Measurements from ENCODE around the gene GRIK4.

The GRIK4 gene

DNA sequence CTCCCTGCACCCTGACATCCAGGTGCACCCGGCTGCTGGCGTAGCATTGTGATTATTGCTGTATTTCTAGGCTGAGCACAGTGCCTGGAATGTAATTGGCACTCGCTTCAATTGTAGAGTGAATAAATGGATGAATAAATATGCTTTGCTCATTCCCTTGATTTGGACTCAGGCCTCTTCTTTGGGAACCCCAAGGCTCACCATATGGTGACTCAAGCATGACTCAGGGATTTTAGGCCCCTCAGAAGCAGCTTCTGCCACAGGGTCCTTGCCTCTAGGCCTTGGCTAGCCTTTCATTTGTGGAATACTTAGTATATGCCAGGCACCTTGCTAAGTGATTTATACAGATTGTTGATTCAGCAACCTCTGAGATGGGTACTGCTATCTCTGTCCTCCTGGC, 78.9 kb downstream of the GRIK4 start:
- H3K27ac Mint-ChIP-seq, result no peak overlapping the region
- DNase-seq (no peak), ATAC-seq (replicated peaks) (no peak)
- H3K4me1 Mint-ChIP-seq (ENCODE audit: low read depth in 2 of 2), result no peaks in the 10 kb centered on the region
- H3K27me3 Mint-ChIP-seq, result peaks cover 41 to 62% of the 10 kb centered on the region in 2 donors
- H3K4me3 Mint-ChIP-seq, result no peak overlapping the region
- H3K9me3 Mint-ChIP-seq, result no peaks in the 10 kb centered on the region
- H3K36me3 Mint-ChIP-seq (ENCODE audit: insufficient read depth), result no peaks in the 10 kb centered on the region

DNA sequence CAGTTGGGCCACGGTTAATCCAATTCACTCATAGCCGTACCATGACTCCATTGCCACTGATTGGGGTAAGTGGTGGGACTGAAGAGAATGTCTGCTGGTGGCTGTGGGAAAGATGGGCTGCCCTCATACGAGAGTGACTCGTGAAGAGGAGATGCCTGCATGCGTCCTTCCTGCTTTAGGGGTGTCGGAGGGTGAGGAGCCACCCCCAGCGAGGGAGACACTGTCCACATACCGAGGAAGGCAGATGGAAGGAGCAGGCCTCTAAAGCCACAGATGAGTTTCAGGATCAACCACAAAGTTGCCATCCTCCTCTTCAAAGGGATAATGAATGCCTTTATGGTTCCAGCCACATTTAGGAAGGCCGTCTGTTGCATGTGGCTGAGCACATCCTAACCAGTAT, 83.2 kb downstream of the GRIK4 start:
- no peaks in the 10 kb centered on the region for H3K4me1 Mint-ChIP-seq (ENCODE audit: low read depth in 2 of 2)
- ATAC-seq (replicated peaks), result no peak
- no peak overlapping the region for H3K4me3 Mint-ChIP-seq
- no peaks in the 10 kb centered on the region for H3K36me3 Mint-ChIP-seq (ENCODE audit: insufficient read depth)
- DNase-seq, result no peak
- H3K9me3 Mint-ChIP-seq, result no peaks in the 10 kb centered on the region
- H3K27me3 Mint-ChIP-seq, result peaks cover 25 to 57% of the 10 kb centered on the region in 2 donors
- H3K27ac Mint-ChIP-seq, result no peak overlapping the region

DNA sequence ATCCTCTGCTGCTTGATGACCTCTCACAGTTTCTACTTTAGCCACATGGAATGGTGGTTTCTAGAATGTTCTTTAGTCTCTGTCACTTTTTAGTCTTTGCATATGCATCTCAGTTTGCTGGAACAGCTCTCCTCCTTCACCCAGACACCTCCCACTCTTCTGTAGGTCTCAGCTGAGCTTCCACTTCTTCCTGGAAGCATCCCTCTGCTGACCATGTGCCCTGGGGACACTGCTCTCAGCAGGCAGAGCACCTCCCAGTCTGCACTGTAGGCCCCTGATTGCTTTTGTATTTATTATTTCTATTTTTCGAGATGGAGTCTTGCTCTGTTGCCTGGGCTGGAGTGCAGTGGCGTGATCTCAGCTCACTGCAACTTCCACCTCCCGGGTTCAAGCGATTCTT, 84.0 kb downstream of the GRIK4 start:
- DNase-seq, result no peak
- Mint-ChIP-seq H3K4me3 (no peak overlapping the region), H3K9me3 (no peaks in the 10 kb centered on the region), H3K4me1 (ENCODE audit: low read depth in 2 of 2) (no peaks in the 10 kb centered on the region), H3K27ac (no peak overlapping the region), H3K27me3 (peaks cover 25 to 58% of the 10 kb centered on the region in 2 donors), H3K36me3 (ENCODE audit: insufficient read depth) (no peaks in the 10 kb centered on the region)
- ATAC-seq (replicated peaks), result no peak

DNA sequence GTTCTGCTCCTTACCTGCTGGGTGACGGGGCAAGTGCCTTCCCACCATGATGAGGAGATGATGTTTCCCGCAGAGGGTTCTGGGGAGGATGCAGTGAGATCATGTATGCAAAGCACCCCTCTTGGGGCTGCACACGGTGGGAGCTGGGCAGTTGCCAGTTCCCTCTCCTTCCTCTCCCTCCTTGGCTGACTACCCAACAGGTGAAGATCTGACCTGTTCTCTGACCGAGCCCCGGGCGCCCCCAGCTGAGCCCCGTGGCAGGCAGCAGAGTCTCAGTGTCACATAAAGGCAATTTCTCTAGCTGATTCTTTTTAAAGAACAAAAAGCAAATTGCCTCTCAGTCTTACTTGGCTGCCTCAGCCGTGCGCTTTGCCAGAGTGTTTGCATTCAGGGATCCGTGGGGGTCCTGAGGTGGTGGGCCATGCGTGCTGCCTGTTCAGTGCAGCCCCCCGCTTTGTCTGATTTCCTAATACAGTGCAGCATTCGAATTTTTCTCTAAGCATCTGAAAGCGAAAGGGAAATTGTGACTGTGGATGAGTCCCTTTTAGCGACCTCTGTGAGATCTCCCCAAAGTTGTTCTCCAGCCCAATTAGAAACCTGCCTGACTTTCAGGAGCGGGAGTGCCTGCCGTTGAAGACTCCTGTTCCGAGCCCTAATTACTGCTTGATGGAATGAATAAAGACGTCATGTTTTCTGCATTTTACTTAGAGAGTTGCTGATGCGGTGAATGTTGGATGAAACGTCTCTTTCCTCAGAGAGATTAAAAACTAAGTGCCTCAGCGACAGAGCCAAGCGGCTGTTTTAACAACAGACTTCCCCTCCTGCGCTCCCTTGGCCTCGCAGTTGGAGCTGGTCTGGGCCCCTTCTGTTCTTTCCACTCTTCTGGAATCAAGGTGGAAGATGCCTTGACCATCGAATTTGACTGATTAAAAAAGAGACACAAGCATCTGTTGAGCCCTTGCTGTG, 86.0 kb downstream of the GRIK4 start:
- Mint-ChIP-seq H3K9me3 (no peaks in the 10 kb centered on the region), H3K27me3 (peaks cover 25 to 69% of the 10 kb centered on the region in 2 donors), H3K4me3 (no peak overlapping the region), H3K27ac (no peak overlapping the region), H3K36me3 (ENCODE audit: insufficient read depth) (no peaks in the 10 kb centered on the region), H3K4me1 (ENCODE audit: low read depth in 2 of 2) (no peaks in the 10 kb centered on the region)
- ATAC-seq (replicated peaks), result no peak
- DNase-seq, result no peak

DNA sequence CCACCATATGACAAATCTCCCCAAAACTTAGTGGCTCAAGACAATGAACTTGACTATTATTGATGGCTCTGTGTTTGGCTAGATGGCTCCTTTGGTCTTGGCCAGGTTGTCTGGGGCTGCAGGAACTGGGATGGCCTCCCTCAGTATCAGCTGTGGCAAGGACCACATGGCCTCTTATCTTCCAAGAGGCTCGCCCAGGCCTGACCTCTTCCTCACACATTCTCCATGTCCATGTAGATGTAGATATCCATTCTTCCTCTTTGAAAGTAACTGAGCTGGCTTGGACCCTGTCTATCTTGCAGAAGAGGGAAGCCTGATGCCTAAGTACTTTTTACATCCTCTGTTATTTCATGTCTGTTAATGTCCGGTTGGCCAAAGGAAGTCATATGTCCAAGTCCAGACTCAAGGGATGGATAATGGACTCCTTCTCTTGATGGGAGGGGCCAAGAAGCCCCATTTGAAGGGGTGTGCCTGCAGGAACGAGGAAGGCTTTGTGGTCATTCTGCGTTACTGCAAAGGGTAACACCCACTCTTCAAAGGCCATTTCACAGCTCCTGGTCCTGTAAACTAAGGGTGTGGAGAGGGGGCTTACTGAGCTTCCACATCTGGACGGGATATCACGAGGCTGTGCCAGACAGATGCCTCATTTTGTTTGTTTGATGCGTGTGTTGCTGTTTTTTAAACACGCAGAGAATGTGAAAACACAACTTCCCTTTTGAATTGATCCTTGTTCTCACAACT, 87.1 kb downstream of the GRIK4 start:
- Mint-ChIP-seq H3K9me3 (no peaks in the 10 kb centered on the region), H3K4me1 (ENCODE audit: low read depth in 2 of 2) (no peaks in the 10 kb centered on the region), H3K4me3 (no peak overlapping the region), H3K36me3 (ENCODE audit: insufficient read depth) (no peaks in the 10 kb centered on the region), H3K27ac (no peak overlapping the region), H3K27me3 (peaks cover 22 to 66% of the 10 kb centered on the region in 2 donors)
- no peak for DNase-seq
- ATAC-seq (replicated peaks), result no peak

DNA sequence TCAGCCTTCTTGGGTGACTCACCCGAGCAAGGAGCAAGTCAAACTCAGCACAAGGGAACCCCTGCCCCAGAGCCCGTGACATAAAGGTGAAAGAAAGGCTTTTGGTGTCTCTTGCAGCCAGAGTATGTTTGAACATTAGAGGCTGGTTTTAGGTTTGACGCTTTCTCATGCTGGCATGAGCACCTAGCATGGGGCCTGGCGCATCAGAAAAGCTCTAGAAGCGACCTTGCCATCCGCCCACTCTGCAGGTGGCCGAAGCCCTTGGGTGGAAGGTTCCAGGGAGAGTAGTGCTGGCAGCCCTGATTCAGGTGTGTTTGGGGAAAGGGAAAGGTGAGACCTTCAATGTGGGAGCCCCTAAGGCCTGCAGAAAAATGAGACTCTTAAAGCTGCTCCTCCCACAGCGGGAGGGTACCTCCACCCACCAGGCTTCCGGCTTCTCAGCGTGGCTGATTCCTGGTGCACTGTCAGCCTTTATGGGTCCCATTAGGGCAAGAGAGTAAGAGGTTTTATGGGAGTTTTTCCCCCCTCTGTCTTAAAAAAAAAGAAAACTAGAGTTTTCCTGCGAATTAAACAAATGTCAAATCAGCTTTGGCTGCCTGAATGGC, 88.4 kb downstream of the GRIK4 start:
- DNase-seq, result no peak
- Mint-ChIP-seq H3K27me3 (peaks cover 17 to 71% of the 10 kb centered on the region in 2 donors), H3K36me3 (ENCODE audit: insufficient read depth) (no peaks in the 10 kb centered on the region), H3K4me1 (ENCODE audit: low read depth in 2 of 2) (no peaks in the 10 kb centered on the region), H3K4me3 (no peak overlapping the region), H3K27ac (no peak overlapping the region), H3K9me3 (no peaks in the 10 kb centered on the region)
- ATAC-seq (replicated peaks), result no peak

DNA sequence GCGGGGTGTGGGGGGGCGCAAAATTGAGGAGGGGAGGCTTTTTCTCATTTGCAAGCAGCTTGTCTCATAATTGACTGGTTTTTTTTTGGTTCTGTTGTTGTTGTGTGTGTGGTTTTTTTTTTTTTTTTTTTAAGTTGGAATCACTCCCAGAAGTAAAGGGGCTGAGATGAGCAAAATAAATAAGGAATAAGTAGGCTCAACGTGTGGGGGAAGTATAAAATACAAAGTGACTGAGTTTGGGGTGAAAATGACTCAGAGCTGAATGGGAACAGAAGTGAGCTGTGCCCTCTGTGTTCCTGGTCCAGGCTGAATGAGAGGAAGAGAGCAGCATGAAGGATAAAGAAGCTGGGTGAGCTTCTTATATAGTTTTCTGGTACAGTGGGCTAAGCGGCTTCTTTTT, 90.0 kb downstream of the GRIK4 start:
- Mint-ChIP-seq H3K9me3 (no peaks in the 10 kb centered on the region), H3K4me3 (no peak overlapping the region), H3K27ac (no peak overlapping the region), H3K36me3 (ENCODE audit: insufficient read depth) (no peaks in the 10 kb centered on the region), H3K27me3 (peaks cover 20 to 67% of the 10 kb centered on the region in 2 donors), H3K4me1 (ENCODE audit: low read depth in 2 of 2) (no peaks in the 10 kb centered on the region)
- ATAC-seq (replicated peaks), result no peak
- DNase-seq, result no peak

DNA sequence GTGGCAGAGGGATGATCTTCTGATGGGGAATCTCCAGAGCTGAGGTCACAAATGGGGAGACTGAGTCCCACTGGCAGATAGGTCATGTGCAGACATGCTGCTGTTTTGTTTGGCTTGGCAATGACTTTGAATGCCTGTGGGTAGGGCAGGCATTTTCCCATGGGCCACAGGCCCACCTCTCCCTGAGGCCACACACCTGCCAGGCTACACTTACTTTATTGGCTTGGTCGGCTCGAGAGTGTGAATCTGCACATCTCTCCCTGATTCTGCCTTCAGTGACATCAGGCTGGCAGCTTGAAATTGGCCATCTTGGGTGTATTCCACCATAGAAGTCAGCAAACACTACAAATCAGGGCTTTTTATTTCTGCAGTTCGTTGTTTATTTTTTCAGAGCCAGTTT, 91.5 kb downstream of the GRIK4 start:
- ATAC-seq (replicated peaks), result no peak
- DNase-seq, result no peak

DNA sequence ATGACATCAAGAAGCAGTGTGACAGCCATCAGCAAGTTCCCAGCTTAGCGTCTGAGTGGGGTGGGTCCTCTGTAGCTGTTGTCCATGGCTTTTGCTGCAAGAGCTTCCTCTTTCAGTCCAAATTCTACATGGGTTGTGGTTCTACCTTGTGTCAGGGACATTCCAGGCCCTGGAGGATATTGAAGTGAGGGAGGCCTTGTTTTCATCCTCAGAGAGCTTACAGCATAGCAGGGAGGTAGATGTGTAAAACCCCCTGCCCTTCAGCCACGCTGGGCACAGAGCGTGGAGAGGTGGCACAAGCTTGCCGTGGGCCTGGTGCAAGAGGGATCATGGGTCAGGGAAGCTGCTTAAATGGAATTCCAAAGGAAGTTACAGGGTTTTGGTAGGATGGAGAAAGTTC, 93.9 kb downstream of the GRIK4 start:
- H3K27ac Mint-ChIP-seq, result no peak overlapping the region
- ATAC-seq (replicated peaks), result no peak
- DNase-seq, result no peak
- H3K36me3 Mint-ChIP-seq (ENCODE audit: insufficient read depth), result no peaks in the 10 kb centered on the region
- H3K27me3 Mint-ChIP-seq, result peaks cover 20 to 61% of the 10 kb centered on the region in 2 donors
- no peak overlapping the region for H3K4me3 Mint-ChIP-seq
- no peaks in the 10 kb centered on the region for H3K9me3 Mint-ChIP-seq
- H3K4me1 Mint-ChIP-seq (ENCODE audit: low read depth in 2 of 2), result no peaks in the 10 kb centered on the region

More for the DNA sequence above, 91.5 kb downstream of the GRIK4 start:
- Mint-ChIP-seq H3K27me3 (peaks cover 32 to 73% of the 10 kb centered on the region in 2 donors), H3K36me3 (ENCODE audit: insufficient read depth) (no peaks in the 10 kb centered on the region), H3K27ac (no peak overlapping the region), H3K4me3 (no peak overlapping the region), H3K4me1 (ENCODE audit: low read depth in 2 of 2) (no peaks in the 10 kb centered on the region), H3K9me3 (no peaks in the 10 kb centered on the region)

DNA sequence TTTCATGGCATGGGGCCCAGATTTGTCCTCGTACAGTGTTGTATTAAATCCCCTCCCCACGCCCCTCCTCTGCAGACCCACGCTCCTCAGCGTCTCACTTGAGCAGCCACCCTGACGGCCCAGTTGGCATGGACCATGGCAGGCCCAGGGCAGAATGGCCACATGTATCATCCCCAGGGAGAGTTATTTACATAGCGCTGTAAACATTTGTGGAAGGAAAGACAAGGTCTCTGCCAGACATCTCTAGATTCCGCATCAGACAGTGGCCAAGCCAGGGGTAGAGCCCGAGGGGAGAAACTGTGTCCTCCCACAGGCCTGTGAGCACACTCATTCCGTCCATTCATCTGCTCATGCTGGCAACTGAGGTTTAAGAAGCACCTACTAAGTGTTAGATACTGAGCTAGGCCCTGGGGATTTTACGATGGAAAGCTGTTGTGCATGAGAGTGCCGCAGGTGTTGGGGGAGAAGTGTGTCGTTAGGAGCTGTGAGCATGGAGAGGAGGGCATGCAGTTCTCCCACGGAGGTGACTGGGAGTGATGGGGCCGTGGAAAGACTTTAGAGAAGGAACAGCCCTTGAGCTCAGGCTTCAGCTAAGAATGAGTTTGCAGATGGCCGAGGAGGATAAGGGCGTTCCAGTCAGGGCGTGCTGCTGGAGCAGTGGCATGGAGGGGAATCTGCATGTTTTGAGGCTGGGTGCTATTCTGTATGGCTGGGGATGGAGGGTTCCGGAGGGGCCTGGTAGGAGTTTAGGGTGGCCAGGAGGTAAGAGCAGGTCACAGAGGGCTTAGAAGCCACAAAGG, 94.9 kb downstream of the GRIK4 start:
- Mint-ChIP-seq H3K4me3 (no peak overlapping the region), H3K27me3 (peaks cover 20 to 57% of the 10 kb centered on the region in 2 donors), H3K36me3 (ENCODE audit: insufficient read depth) (no peaks in the 10 kb centered on the region), H3K4me1 (ENCODE audit: low read depth in 2 of 2) (no peaks in the 10 kb centered on the region), H3K9me3 (no peaks in the 10 kb centered on the region), H3K27ac (no peak overlapping the region)
- DNase-seq (no peak), ATAC-seq (replicated peaks) (no peak)

DNA sequence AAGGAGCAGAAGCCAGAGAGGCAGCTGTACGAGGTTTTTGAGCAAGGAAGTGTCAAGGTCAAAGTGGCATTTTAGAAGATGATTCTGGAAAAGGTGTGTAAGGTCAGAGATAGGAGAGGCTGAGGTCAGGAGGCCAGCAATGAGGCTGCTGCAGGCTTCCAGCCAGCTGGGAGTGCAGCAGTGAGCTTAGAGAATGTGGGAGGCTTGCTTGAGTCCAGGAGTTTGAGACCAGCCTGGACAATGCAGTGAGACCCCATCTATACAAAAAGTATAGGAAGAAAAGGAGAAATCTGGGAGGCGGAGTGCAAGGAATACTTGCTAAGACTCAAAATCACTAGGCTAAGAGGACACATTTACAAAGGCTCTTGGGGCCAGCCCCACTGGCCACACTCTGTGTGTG, 96.5 kb downstream of the GRIK4 start:
- Mint-ChIP-seq H3K27me3 (peaks cover 16 to 57% of the 10 kb centered on the region in 2 donors), H3K36me3 (ENCODE audit: insufficient read depth) (no peaks in the 10 kb centered on the region), H3K9me3 (no peaks in the 10 kb centered on the region), H3K4me3 (no peak overlapping the region), H3K4me1 (ENCODE audit: low read depth in 2 of 2) (peaks cover 2 to 6% of the 10 kb centered on the region in 2 donors), H3K27ac (no peak overlapping the region)
- ATAC-seq (replicated peaks), result no peak
- no peak for DNase-seq

DNA sequence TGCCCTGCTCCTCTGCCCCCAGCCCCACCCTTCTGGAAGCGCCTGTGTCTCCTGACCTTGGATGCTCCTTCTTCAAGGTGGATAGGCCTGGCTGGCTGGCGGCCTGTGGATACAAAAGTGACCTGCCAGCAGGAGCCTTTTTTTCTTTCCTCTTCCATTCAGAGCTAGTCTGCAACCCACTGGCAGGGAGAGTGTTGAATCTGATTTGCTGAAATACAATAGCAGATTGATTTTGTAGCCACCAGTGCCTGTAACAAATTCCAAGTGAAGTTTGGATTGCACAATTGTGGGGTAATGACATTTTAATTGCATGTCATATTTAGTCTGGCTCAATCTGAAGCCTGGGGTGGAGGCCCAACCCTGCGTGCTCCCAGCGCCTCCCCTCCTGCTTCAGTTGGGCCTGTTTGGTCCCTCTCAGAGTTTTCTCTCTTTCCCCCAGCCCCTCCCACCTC, 97.2 kb downstream of the GRIK4 start:
- no peaks in the 10 kb centered on the region for H3K9me3 Mint-ChIP-seq
- no peak for DNase-seq
- H3K27ac Mint-ChIP-seq, result no peak overlapping the region
- no peaks in the 10 kb centered on the region for H3K36me3 Mint-ChIP-seq (ENCODE audit: insufficient read depth)
- ATAC-seq (replicated peaks), result no peak
- no peak overlapping the region for H3K4me3 Mint-ChIP-seq
- peaks cover 2 to 10% of the 10 kb centered on the region in 2 donors for H3K4me1 Mint-ChIP-seq (ENCODE audit: low read depth in 2 of 2)
- peaks cover 16 to 63% of the 10 kb centered on the region in 2 donors for H3K27me3 Mint-ChIP-seq

DNA sequence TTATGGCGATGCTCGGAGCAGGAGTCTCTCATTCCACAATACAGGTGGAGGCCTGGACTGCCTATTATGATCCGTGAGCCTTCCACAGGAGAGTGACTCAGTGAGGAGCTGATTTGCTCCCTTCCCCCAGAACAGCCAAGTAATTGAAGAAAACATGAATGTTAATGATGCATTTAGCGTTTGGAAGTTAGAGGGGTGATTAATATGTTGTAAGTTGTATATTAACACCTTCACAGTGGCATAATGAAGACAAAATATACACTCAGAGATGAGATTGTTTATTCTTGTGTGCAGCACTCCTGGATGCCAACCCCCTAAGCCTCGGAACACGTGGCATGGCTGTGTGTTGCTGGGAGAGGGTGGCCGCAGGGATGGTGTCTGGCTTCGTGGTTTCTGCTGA, 98.6 kb downstream of the GRIK4 start:
- no peak for ATAC-seq (replicated peaks)
- no peaks in the 10 kb centered on the region for H3K36me3 Mint-ChIP-seq (ENCODE audit: insufficient read depth)
- no peak overlapping the region for H3K27ac Mint-ChIP-seq
- no peak for DNase-seq
- no peak overlapping the region for H3K4me3 Mint-ChIP-seq
- H3K9me3 Mint-ChIP-seq, result no peaks in the 10 kb centered on the region
- peaks cover 16 to 64% of the 10 kb centered on the region in 2 donors for H3K27me3 Mint-ChIP-seq
- H3K4me1 Mint-ChIP-seq (ENCODE audit: low read depth in 2 of 2), result peaks cover 2 to 10% of the 10 kb centered on the region in 2 donors
